Activated naive CD4-positive, alpha-beta T cell treated with anti-CD3 and anti-CD28 coated beads, Interleukin-2, amount 10 ng/mL, durations not matched to agents 7 days and 5 days (primary cell): Measurements from ENCODE around the gene DDIT3.
"Not testable (repeated sequence)": the region's sequence is repeated elsewhere in the genome, so short reads cannot be mapped to it uniquely, and the experiment has no call there.

ENCODE experiments used
- CTCF ChIA-PET: fragments of 350-600 bp; sonication (Branson Sonifier 250); formaldehyde crosslinking; loops from one replicate; lab custom pipeline; 2021; ENCODE audit warnings: antibody characterized with exemption; lab: Charles Lee
- DNase-seq: peaks from one replicate; pipeline ENCODE4 v3.0.0-alpha.2; 2020
- H3K27ac Mint-ChIP-seq: one replicate; pipeline ENCODE4 v1.8.0; 2021; ENCODE audit warnings: mild to moderate bottlenecking, moderate library complexity, mixed read lengths
- H3K27me3 Mint-ChIP-seq: one replicate; pipeline ENCODE4 v1.8.0; 2021; ENCODE audit warnings: mild to moderate bottlenecking, mixed read lengths
- H3K36me3 Mint-ChIP-seq: one replicate; pipeline ENCODE4 v1.8.0; 2021; ENCODE audit warnings: mixed read lengths
- H3K4me1 Mint-ChIP-seq: one replicate; pipeline ENCODE4 v1.8.0; 2021; ENCODE audit warnings: mixed read lengths
- H3K4me3 Mint-ChIP-seq: one replicate; pipeline ENCODE4 v1.8.0; 2021; ENCODE audit warnings: mild to moderate bottlenecking, moderate library complexity, mixed read lengths
- H3K9me3 Mint-ChIP-seq: one replicate; pipeline ENCODE4 v1.8.0; 2021; ENCODE audit warnings: mixed read lengths

Gene DDIT3

GRCh38 chr12:57520053-57520818 lies at the start of gene DDIT3:
DDIT3 (minus strand) TSS chr12:57520514; CDS start chr12:57517406, 3,108 bp downstream.
- Mint-ChIP-seq H3K36me3 (peaks cover 58% of the 10 kb centered on the region), H3K4me3 (peak within 1 kb of the TSS; percentile 96), H3K27ac (peak within 1 kb of the TSS; percentile 100), H3K9me3 (no peaks in the 10 kb centered on the region), H3K4me1 (peaks cover 61% of the 10 kb centered on the region), H3K27me3 (peaks cover 5% of the 10 kb centered on the region)
- DNase-seq, result peak; percentile 99
- CTCF ChIA-PET, result interaction anchor here (0.6 to 1.0 kb wide), 3 partner anchors 34 to 236 kb away, joined by 3 read pairs; no protein-coding TSS in a partner anchor

- no peak for DNase-seq
- Mint-ChIP-seq H3K4me3 (no peak overlapping the region), H3K27me3 (peaks cover 14% of the 10 kb centered on the region), H3K27ac (no peak overlapping the region), H3K9me3 (no peaks in the 10 kb centered on the region), H3K4me1 (no peaks in the 10 kb centered on the region), H3K36me3 (no peaks in the 10 kb centered on the region)
- CTCF ChIA-PET, result interaction anchor here (1.5 to 1.9 kb wide), 2 partner anchors 14 to 39 kb away, joined by 3 to 8 read pairs; no protein-coding TSS in a partner anchor
Observed at GRCh38 chr12:57569858-57570257, 49.5 kb upstream of the DDIT3 start.

GRCh38 chr12:57568838-57569237 lies 48.5 kb upstream of the DDIT3 start:
- CTCF ChIA-PET, result no interaction called here
- peaks cover 22% of the 10 kb centered on the region for H3K27me3 Mint-ChIP-seq
- H3K9me3 Mint-ChIP-seq, result no peaks in the 10 kb centered on the region
- no peak for DNase-seq
- no peaks in the 10 kb centered on the region for H3K4me1 Mint-ChIP-seq
- no peaks in the 10 kb centered on the region for H3K36me3 Mint-ChIP-seq
- no peak overlapping the region for H3K4me3 Mint-ChIP-seq
- no peak overlapping the region for H3K27ac Mint-ChIP-seq

- Mint-ChIP-seq H3K27ac (no peak overlapping the region), H3K4me1 (peaks cover 6% of the 10 kb centered on the region), H3K4me3 (no peak overlapping the region), H3K36me3 (no peaks in the 10 kb centered on the region), H3K9me3 (no peaks in the 10 kb centered on the region), H3K27me3 (peaks cover 44% of the 10 kb centered on the region)
- no peak for DNase-seq
- CTCF ChIA-PET, result interaction anchor here (1.0 kb wide), 1 partner anchor 108 kb away, joined by 3 read pairs; no protein-coding TSS in a partner anchor
Observed at GRCh38 chr12:57564178-57564740, 43.9 kb upstream of the DDIT3 start.

- Mint-ChIP-seq H3K36me3 (no peaks in the 10 kb centered on the region), H3K4me1 (peaks cover 6% of the 10 kb centered on the region), H3K4me3 (no peak overlapping the region), H3K27me3 (peaks cover 47% of the 10 kb centered on the region), H3K9me3 (no peaks in the 10 kb centered on the region), H3K27ac (no peak overlapping the region)
- no peak for DNase-seq
- CTCF ChIA-PET, result no interaction called here
Observed at GRCh38 chr12:57563358-57563757, 43.0 kb upstream of the DDIT3 start.

- H3K27ac Mint-ChIP-seq, H3K4me3 Mint-ChIP-seq, CTCF ChIA-PET, H3K4me1 Mint-ChIP-seq, DNase-seq, H3K9me3 Mint-ChIP-seq, H3K36me3 Mint-ChIP-seq: not testable (repeated sequence)
- peaks cover 47% of the 10 kb centered on the region for H3K27me3 Mint-ChIP-seq
Observed at GRCh38 chr12:57561117-57561516, 40.8 kb upstream of the DDIT3 start.

- Mint-ChIP-seq H3K9me3 (no peaks in the 10 kb centered on the region), H3K4me1 (peaks cover 6% of the 10 kb centered on the region), H3K4me3 (no peak overlapping the region), H3K27ac (no peak overlapping the region), H3K27me3 (peaks cover 47% of the 10 kb centered on the region), H3K36me3 (no peaks in the 10 kb centered on the region)
- no peak for DNase-seq
- CTCF ChIA-PET, result interaction anchor here (2.0 kb wide), 1 partner anchor 23 kb away, joined by 7 read pairs; no protein-coding TSS in a partner anchor
Observed at GRCh38 chr12:57560516-57560915, 40.2 kb upstream of the DDIT3 start.

- Mint-ChIP-seq H3K9me3 (no peaks in the 10 kb centered on the region), H3K27ac (no peak overlapping the region), H3K4me3 (no peak overlapping the region), H3K36me3 (no peaks in the 10 kb centered on the region), H3K4me1 (peaks cover 6% of the 10 kb centered on the region), H3K27me3 (peaks cover 35% of the 10 kb centered on the region)
- DNase-seq, result no peak
- CTCF ChIA-PET, result interaction anchor here (2.0 kb wide), 1 partner anchor 25 kb away, joined by 7 read pairs; no protein-coding TSS in a partner anchor
Observed at GRCh38 chr12:57558864-57559263, 38.5 kb upstream of the DDIT3 start.

GRCh38 chr12:57554897-57555296 lies 34.6 kb upstream of the DDIT3 start:
- Mint-ChIP-seq H3K27me3 (peaks cover 32% of the 10 kb centered on the region), H3K27ac (no peak overlapping the region), H3K4me3 (no peak overlapping the region), H3K4me1 (peaks cover 12% of the 10 kb centered on the region), H3K36me3 (no peaks in the 10 kb centered on the region), H3K9me3 (no peaks in the 10 kb centered on the region)
- CTCF ChIA-PET, result interaction anchor here (0.6 kb wide), 1 partner anchor 58 kb away, joined by 3 read pairs; no protein-coding TSS in a partner anchor
- DNase-seq, result no peak

- no peaks in the 10 kb centered on the region for H3K36me3 Mint-ChIP-seq
- DNase-seq, result no peak
- peaks cover 11% of the 10 kb centered on the region for H3K4me1 Mint-ChIP-seq
- H3K27ac Mint-ChIP-seq, result no peak overlapping the region
- H3K4me3 Mint-ChIP-seq, result no peak overlapping the region
- H3K27me3 Mint-ChIP-seq, result peaks cover 36% of the 10 kb centered on the region
- H3K9me3 Mint-ChIP-seq, result no peaks in the 10 kb centered on the region
- CTCF ChIA-PET, result interaction anchor here (0.6 kb wide), 1 partner anchor 58 kb away, joined by 3 read pairs; no protein-coding TSS in a partner anchor
Observed at GRCh38 chr12:57554453-57554852, 34.1 kb upstream of the DDIT3 start.

GRCh38 chr12:57553343-57554202 lies 33.3 kb upstream of the DDIT3 start:
- H3K27me3 Mint-ChIP-seq, result peaks cover 43% of the 10 kb centered on the region
- no peak overlapping the region for H3K4me3 Mint-ChIP-seq
- CTCF ChIA-PET, result no interaction called here

GRCh38 chr12:57552835-57553313 lies 32.6 kb upstream of the DDIT3 start:
- no peaks in the 10 kb centered on the region for H3K9me3 Mint-ChIP-seq
- H3K27ac Mint-ChIP-seq, result no peak overlapping the region
- no peak for DNase-seq
- peaks cover 48% of the 10 kb centered on the region for H3K27me3 Mint-ChIP-seq
- no peaks in the 10 kb centered on the region for H3K36me3 Mint-ChIP-seq
- CTCF ChIA-PET, result interaction anchor here (0.8 to 1.6 kb wide), 3 partner anchors 10 to 94 kb away, joined by 3 to 4 read pairs (median 3); no protein-coding TSS in a partner anchor
- no peak overlapping the region for H3K4me3 Mint-ChIP-seq
- H3K4me1 Mint-ChIP-seq, result peaks cover 18% of the 10 kb centered on the region

More at GRCh38 chr12:57553343-57554202, 33.3 kb upstream of the DDIT3 start:
- no peak overlapping the region for H3K27ac Mint-ChIP-seq
- no peak for DNase-seq
- H3K9me3 Mint-ChIP-seq, result no peaks in the 10 kb centered on the region
- no peaks in the 10 kb centered on the region for H3K36me3 Mint-ChIP-seq
- peaks cover 17% of the 10 kb centered on the region for H3K4me1 Mint-ChIP-seq

- H3K27me3 Mint-ChIP-seq, result peaks cover 49% of the 10 kb centered on the region
- H3K27ac Mint-ChIP-seq, result no peak overlapping the region
- no peak for DNase-seq
- H3K9me3 Mint-ChIP-seq, result no peaks in the 10 kb centered on the region
- H3K4me1 Mint-ChIP-seq, result peaks cover 22% of the 10 kb centered on the region
- H3K36me3 Mint-ChIP-seq, result no peaks in the 10 kb centered on the region
- H3K4me3 Mint-ChIP-seq, result no peak overlapping the region
- CTCF ChIA-PET, result interaction anchor here (0.8 to 1.6 kb wide), 5 partner anchors 10 to 94 kb away, joined by 3 to 4 read pairs (median 3); no protein-coding TSS in a partner anchor
Observed at GRCh38 chr12:57552306-57552651, 32.0 kb upstream of the DDIT3 start.
